Suprapubic skin (tissue), 3 donors: ENCODE data around the gene RASL10B.

Source experiments
- CTCF ChIP-seq, 2 donors: fragments of 200-600 bp in 1 of 2; fragments of 450-650 bp in 1 of 2; sonication (generic) in 1 of 2; IDR thresholded peaks; one replicate each; pipeline ENCODE4 v1.5.1; 2016 to 2019; ENCODE audit warnings: antibody characterized with exemption in 2 of 2, mild to moderate bottlenecking in 1 of 2, moderate library complexity in 1 of 2
- POLR2A ChIP-seq, 2 donors: fragments of 450-650 bp; IDR thresholded peaks; one replicate each; pipeline ENCODE4 v1.6.1; 2017; ENCODE audit warnings: antibody characterized with exemption in 2 of 2, mild to moderate bottlenecking in 2 of 2, moderate library complexity in 2 of 2

- TF ChIP-seq POLR2A (IDR thresholded peaks at IDR 0.05), result no peak
- TF ChIP-seq CTCF (IDR thresholded peaks at IDR 0.05), result no peak
Measured at GRCh38 chr17:35693662-35694061, 37.8 kb upstream of the RASL10B start.
